ENCODE data around the gene CTU1.

DNA sequence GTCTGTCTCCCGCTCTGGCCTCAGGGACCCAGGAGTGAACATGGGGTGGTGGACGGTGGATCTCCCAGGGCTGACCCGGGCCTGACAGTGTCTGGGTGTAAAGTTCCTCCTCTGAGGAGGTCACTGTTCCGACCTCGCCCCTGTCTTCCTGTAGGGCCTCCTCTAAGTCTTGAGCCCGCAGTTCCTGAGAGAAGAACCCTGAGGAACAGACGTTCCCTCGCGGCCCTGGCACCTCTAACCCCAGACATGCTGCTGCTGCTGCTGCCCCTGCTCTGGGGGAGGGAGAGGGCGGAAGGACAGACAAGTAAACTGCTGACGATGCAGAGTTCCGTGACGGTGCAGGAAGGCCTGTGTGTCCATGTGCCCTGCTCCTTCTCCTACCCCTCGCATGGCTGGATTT is 16.5 kb upstream of the CTU1 start, which contains the start of gene SIGLEC9:
- no peak for TF ChIP-seq NR1H2 (CRISPR knock-in tag; IDR thresholded peaks at IDR 0.05)
- TF ChIP-seq IRF2 (CRISPR knock-in tag; IDR thresholded peaks at IDR 0.05; ENCODE audit: borderline replicate concordance, low read depth), result no peak
- TF ChIP-seq, protein P1, sequence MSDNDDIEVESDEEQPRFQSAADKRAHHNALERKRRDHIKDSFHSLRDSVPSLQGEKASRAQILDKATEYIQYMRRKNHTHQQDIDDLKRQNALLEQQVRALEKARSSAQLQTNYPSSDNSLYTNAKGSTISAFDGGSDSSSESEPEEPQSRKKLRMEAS (CRISPR knock-in tag; IDR thresholded peaks at IDR 0.05), result no peak
- no peak for TF ChIP-seq CREB1 (CRISPR knock-in tag; IDR thresholded peaks at IDR 0.05)
- no peak for TF ChIP-seq RELA (CRISPR knock-in tag; IDR thresholded peaks at IDR 0.05; ENCODE audit: borderline replicate concordance)

All from WTC11 (cell line).